ENCODE data around the gene AARS2.

AARS2 gene

DNA sequence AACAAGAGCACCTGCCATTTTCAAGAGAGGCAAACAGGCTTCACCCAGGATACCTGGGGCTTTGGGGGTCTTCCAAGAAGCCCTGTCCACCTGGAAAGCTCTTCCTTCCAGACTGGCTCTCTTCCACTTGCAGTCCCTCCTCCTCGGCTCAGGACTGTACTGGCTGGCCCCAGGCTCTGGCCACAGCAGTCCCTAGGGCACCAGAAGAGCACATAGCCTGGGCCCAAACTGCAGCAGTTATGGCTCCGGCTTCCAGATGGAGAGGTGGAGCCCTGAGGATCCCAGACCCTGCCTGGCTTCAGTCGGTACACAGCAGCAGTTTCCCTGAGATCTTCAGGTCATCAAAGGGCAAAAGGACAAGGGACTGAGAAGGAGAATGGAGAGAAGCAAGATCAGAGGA is 54.2 kb downstream of the AARS2 start:
- DNase-seq = no peak

GRCh38 chr6:44258325-44258863 is 54.8 kb downstream of the AARS2 start:
- DNase-seq = no peak

DNA sequence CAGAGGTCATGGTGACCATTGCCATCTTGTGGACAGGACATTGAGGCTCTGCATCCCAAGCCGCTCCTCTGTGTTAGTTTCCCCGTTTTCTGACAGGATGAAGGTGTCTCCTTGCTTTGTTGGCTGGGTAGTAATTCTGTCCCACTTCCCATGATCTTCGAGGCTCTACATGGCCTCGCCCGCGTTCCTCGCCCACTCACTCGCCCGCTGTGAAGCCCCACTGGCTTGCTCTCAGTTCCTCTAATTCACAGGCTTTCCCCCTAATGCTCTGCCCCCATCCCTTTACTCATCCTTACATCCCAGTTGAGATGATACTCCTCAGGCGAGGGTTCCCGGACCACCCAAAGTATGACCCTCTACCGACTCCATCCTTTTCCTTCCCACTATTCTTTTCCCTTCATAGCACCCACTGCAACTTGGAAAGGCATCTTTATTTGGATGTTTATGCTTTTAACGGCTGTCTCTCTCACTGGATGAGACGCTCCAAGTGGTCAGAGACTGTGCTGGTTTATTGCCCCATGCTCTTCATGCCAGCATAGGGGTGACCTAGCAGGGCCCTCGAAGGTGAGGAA is 55.3 kb downstream of the AARS2 start:
- no peak for DNase-seq

GRCh38 chr6:44257025-44257752 is 56.0 kb downstream of the AARS2 start, which contains the start of gene SLC35B2:
Gene SLC35B2 (minus strand): TSS chr6:44257528. CDS start chr6:44257410, 118 bp downstream.
- peak; percentile 67 to 80 for DNase-seq

GRCh38 chr6:44256775-44257024 is 56.4 kb downstream of the AARS2 start:
- no peak for DNase-seq

DNA sequence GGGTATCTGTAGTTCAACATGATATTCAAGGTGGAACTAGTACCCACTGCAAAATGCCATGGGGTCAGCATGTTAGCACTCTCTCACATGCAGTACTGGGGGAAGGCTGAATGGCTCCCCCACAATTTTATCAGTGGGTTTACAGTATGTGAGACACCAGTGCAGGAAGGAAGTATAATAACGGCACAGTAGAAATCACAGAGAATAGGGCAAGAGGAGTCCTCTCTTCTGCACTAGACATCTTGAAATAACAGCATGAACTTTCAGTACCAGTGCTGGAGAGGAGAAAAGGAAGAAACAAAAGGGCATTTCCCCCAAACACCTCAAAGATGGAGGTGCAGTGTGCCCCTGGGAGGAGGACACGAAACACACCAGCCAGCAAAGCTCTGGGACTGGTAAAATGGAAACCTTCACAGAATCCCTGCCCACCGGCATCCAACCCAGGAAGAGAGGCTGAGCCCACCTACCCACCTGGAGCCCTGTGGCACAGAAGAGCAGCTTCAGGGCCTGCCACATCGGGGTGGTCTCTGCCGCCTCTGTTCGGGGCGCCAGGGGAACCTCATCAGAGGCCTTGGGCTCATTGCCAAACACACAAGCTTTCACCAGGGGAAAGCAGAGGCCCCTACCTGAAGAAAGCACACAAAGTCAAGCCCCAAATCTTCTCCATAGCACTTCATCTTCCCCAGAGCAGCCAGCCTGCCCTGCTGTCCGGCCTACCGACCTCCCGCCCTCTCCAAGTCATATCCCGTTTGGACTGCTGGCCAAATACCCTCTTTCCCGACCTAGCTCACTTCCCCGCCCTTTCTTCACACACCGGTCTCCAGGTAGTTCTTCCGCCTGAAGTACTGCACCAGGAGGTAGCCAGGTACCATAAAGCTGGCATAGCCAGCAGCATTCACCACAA is 57.0 kb downstream of the AARS2 start:
- no peak for DNase-seq

DNA sequence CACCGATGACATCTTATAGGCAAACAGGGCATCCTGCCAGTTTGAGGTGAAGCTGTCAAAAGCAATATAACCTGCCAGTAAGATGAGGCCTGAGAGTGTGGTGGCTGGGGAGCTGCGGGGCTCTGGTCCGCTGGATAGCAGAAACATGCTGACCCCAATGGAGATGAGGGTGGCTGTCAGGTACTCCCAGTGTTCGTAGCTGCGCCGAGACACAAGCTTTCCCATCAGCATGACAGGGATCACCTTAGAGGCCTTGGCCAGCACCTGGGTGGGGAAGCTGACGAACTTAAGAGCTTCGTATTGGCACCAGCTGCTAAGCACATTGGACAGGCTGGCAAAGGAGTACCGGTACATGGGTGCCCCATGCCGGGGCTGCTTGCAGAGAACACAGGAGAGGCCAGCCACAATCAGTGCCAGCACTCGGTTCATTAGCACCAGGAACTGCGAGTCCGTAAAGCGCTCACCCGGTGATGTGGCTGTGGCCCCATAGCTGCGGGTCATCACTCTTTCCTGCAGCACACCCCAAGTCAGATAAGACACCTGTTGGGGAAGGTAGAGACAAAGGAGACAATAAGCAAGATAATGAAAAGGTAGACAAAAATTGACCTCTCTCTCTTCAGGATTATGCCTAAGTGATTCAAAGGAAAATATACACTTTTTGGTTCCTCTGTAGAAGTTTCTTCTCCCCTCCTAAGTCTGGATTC is 57.9 kb downstream of the AARS2 start:
- DNase-seq = no peak

- DNase-seq = no peak
Observed at GRCh38 chr6:44254191-44255104, 58.7 kb downstream of the AARS2 start.

DNA sequence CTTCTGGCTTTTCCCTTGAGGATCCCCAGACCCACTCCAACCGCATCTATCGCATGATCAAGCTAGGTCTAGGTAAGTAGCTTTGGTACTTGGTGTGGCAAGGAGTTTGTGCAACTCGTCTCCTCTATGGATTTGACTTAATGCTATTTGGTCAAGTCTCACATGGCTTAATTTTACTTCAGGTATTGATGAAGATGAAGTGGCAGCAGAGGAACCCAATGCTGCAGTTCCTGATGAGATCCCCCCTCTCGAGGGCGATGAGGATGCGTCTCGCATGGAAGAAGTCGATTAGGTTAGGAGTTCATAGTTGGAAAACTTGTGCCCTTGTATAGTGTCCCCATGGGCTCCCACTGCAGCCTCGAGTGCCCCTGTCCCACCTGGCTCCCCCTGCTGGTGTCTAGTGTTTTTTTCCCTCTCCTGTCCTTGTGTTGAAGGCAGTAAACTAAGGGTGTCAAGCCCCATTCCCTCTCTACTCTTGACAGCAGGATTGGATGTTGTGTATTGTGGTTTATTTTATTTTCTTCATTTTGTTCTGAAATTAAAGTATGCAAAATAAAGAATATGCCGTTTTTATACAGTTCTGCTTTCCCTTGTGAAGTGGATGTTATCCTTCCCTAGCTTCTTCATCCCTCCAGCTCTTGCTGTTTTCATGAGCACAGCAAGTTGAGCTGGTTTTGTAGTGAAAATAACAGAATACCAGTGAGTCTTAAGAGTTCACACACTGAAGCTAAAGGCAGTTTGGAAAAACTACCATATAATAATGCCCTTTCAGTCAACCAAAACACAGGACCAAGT is 59.6 kb downstream of the AARS2 start:
- peak in 1 of 2 experiments; percentile 30 for DNase-seq

DNA sequence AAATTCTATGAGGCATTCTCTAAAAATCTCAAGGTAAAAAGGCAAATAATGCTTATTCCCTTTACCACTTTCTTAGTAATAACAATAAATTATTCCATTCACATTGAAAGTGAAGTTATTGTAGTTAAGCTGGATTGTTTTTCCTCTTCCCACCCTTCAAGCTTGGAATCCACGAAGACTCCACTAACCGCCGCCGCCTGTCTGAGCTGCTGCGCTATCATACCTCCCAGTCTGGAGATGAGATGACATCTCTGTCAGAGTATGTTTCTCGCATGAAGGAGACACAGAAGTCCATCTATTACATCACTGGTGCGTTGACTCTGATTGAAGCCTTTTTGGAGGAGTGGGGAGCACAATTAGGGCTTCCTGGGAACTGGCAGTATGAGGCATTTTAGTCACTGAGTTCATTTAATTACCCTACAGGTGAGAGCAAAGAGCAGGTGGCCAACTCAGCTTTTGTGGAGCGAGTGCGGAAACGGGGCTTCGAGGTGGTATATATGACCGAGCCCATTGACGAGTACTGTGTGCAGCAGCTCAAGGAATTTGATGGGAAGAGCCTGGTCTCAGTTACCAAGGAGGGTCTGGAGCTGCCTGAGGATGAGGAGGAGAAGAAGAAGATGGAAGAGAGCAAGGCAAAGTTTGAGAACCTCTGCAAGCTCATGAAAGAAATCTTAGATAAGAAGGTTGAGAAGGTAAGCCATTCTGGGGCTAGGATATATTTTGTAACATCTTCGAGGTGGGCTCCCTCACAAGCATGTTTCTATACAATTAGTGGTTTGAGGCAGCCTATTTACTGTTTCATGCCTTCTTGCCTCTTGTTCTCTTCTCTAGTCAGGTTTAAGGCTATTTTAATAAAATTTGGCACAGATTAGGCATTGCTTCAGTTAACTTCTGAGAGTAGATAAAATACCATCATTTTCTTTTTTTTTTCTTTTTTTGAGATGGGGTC is 61.3 kb downstream of the AARS2 start:
- DNase-seq = no peak

GRCh38 chr6:44250718-44251123 is 62.4 kb downstream of the AARS2 start:
- no peak for DNase-seq

GRCh38 chr6:44250067-44250717 is 63.0 kb downstream of the AARS2 start:
- DNase-seq = no peak

All from NCI-H1930 (cell line).